Liver (tissue), 9 donors: ENCODE results near the gene C22orf23. TPM values are rescaled to one million over a fixed set of nuclear protein-coding genes. Genes with fewer than 3 reads are reported as not detected.

Experiments
- DNase-seq: peaks from one replicate; pipeline ENCODE4 v3.0.0-alpha.2; 2017; ENCODE audit warnings: low spot score
- H3K27ac ChIP-seq, 2 donors: one replicate each; pipeline ENCODE4 v1.7.0; 2013; ENCODE audit warnings: inconsistent platforms in 2 of 2, low read length in 2 of 2, control low read depth in 1 of 2, low read depth in 1 of 2, mild to moderate bottlenecking in 1 of 2
- H3K27me3 ChIP-seq, 4 donors: one replicate each; pipeline versions ENCODE4 v1.6.1 to v1.7.0; 2013; ENCODE audit warnings: low read length in 3 of 4, inconsistent platforms in 1 of 4, mild to moderate bottlenecking in 1 of 4, moderate library complexity in 1 of 4; ENCODE audit not compliant: control insufficient read depth in 4 of 4, insufficient read depth in 4 of 4
- H3K36me3 ChIP-seq, 4 donors: one replicate each; pipeline versions ENCODE4 v1.6.1 to v1.7.0; 2013; ENCODE audit warnings: low read length in 3 of 4, mild to moderate bottlenecking in 3 of 4, low read depth in 1 of 4, moderate library complexity in 1 of 4; ENCODE audit not compliant: control insufficient read depth in 4 of 4, insufficient read depth in 3 of 4
- H3K4me1 ChIP-seq, 4 donors: one replicate each; pipeline versions ENCODE4 v1.6.1 to v1.7.0; 2013; ENCODE audit warnings: low read length in 3 of 4, mild to moderate bottlenecking in 3 of 4, moderate library complexity in 1 of 4; ENCODE audit not compliant: control insufficient read depth in 4 of 4, insufficient read depth in 4 of 4
- H3K4me3 ChIP-seq, 3 donors: one replicate each; pipeline versions ENCODE4 v1.6.1 to v1.7.0; 2013; ENCODE audit warnings: low read length in 3 of 3, control low read depth in 1 of 3, low read depth in 1 of 3, mild to moderate bottlenecking in 1 of 3
- H3K9ac ChIP-seq, 2 donors: one replicate each; pipeline ENCODE4 v1.7.0; 2013; ENCODE audit warnings: low read length in 2 of 2, mild to moderate bottlenecking in 2 of 2, moderate library complexity in 2 of 2, control low read depth in 1 of 2, low read depth in 1 of 2
- H3K9me3 ChIP-seq, 4 donors: one replicate each; pipeline versions ENCODE4 v1.6.1 to v1.7.0; 2013; ENCODE audit warnings: low read length in 3 of 4; ENCODE audit not compliant: control insufficient read depth in 4 of 4
- EGR1 ChIP-seq, 2 donors: IDR thresholded peaks; 2 replicates each; pipeline ENCODE4 v1.6.1; 2016 to 2018; ENCODE audit warnings: antibody characterized with exemption in 2 of 2, low read depth in 2 of 2
- FOXA2 ChIP-seq: IDR thresholded peaks from 2 replicates; pipeline ENCODE4 v1.6.1; 2016; ENCODE audit warnings: antibody characterized with exemption
- GABPA ChIP-seq, 2 donors: IDR thresholded peaks in 1 of 2; conservative IDR thresholded peaks in 1 of 2; 2 replicates each; pipeline ENCODE4 v1.6.1; 2016; ENCODE audit warnings: antibody characterized with exemption in 2 of 2, mild to moderate bottlenecking in 1 of 2, moderate library complexity in 1 of 2
- HNF4A ChIP-seq, 2 donors: conservative IDR thresholded peaks; 2 replicates each; pipeline ENCODE4 v1.6.1; 2016; ENCODE audit warnings: antibody characterized with exemption in 2 of 2, mild to moderate bottlenecking in 2 of 2
- JUND ChIP-seq, 2 donors: IDR thresholded peaks; 2 replicates each; pipeline ENCODE4 v1.6.1; 2016; ENCODE audit warnings: antibody characterized with exemption in 2 of 2
- NR2F2 ChIP-seq: IDR thresholded peaks from 2 replicates; pipeline ENCODE4 v1.6.1; 2016; ENCODE audit warnings: antibody characterized with exemption
- RAD21 ChIP-seq, 2 donors: IDR thresholded peaks; 2 replicates each; pipeline ENCODE4 v1.6.1; 2016; ENCODE audit warnings: antibody characterized with exemption in 2 of 2, mild to moderate bottlenecking in 2 of 2
- RXRA ChIP-seq, 2 donors: IDR thresholded peaks; 2 replicates each; pipeline ENCODE4 v1.6.1; 2017 to 2018; ENCODE audit warnings: antibody characterized with exemption in 2 of 2, mild to moderate bottlenecking in 1 of 2
- SP1 ChIP-seq: IDR thresholded peaks from 2 replicates; pipeline ENCODE4 v1.6.1; 2018; ENCODE audit warnings: antibody characterized with exemption, mild to moderate bottlenecking
- TAF1 ChIP-seq: conservative IDR thresholded peaks from 2 replicates; pipeline ENCODE4 v1.6.1; 2016; ENCODE audit warnings: antibody characterized with exemption, mild to moderate bottlenecking
- YY1 ChIP-seq: IDR thresholded peaks from 2 replicates; pipeline ENCODE4 v1.6.1; 2016; ENCODE audit warnings: antibody characterized with exemption, mild to moderate bottlenecking
- WGBS: extraction: QIAGEN DNeasy Blood & Tissue Kit; methylation state at CpG from one replicate; pipeline ENCODE4 v1.1.7; 2013; 5-methylcytosine and 5-hydroxymethylcytosine counted together
- polyA plus RNA-seq, 2 donors: library from polyadenylated mRNA; stranded (reverse) in 1 of 2; unstranded in 1 of 2; fragments of 200-250 nt in 1 of 2; fragments of >200 nt in 1 of 2; fragmentation: Nextera tagmentation in 1 of 2; extraction: Ambion mirVana in 1 of 2; gene quantifications; one replicate each; pipeline versions ENCODE4 v1.2.1 to v1.2.3, GENCODE V29; 2013 to 2015
- total RNA-seq, 2 donors: library from RNA; depleted of rRNA; stranded (reverse); fragments of >200 nt; gene quantifications; one replicate each; pipeline ENCODE4 v1.2.3, GENCODE V29; 2014
- TF ChIP-seq, protein P1 (sequence below): IDR thresholded peaks from 2 replicates; pipeline ENCODE4 v1.6.1; 2016; ENCODE audit warnings: antibody characterized with exemption
- TF ChIP-seq, protein P2 (sequence below): IDR thresholded peaks from 2 replicates; pipeline ENCODE4 v1.6.1; 2016; ENCODE audit warnings: antibody characterized with exemption, mild to moderate bottlenecking
- TF ChIP-seq, protein P3 (sequence below): fragments of 150-350 bp; IDR thresholded peaks from 2 replicates; pipeline ENCODE4 v1.5.1; 2017; ENCODE audit warnings: improper control_type of control experiment, low read depth, low read length; ENCODE audit not compliant: missing input control
- TF ChIP-seq, protein P4 (sequence below): IDR thresholded peaks from 2 replicates; pipeline ENCODE4 v1.6.1; 2016; ENCODE audit warnings: antibody characterized with exemption
- donor health status: healthy.
- donor health status: healthy.
- donor health status: healthy.
- donor health status: healthy.
- donor health status: healthy.

Gene C22orf23
- total and polyA plus RNA-seq, 4 donors, result 0.02 TPM; not detected in 3

DNA sequence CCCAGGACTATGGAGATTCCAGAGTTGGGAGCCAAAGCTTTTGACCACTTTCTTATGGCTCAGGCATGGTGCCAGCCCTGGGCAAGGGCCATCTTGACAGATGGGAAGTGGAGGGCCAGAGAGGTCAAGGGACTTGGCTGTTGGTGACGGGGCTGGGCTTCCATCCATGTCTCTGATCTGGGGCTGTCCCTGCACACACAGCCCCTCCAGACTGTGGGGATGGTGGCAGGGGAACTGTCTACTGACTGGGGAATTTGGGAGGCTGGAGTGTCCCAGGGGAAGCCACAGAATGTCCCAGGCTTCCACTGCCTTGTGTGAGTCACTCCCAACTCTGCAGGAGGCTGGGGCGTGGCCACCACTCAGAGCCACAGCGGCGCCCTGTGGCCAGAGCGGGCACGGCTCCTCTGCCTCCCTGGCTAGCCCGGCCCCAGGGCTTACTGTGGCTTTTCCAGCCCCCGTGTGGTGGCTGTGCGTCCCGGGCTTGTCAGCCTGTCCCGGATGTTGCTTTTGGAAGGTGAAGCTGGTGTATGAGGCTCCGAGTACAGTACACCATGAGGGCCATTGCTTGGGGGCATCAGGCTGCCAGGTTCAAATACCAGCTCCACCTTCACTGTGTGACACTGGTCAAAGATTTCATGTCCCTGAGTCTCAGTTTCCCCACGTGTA is 19.6 kb downstream of the C22orf23 start:
- peaks cover 0 to 16% (median 2%) of the 10 kb centered on the region in 4 donors for H3K36me3 ChIP-seq
- peak; percentile 86 for DNase-seq
- H3K27me3 ChIP-seq, result no peaks in the 10 kb centered on the region
- H3K9me3 ChIP-seq, result no peaks in the 10 kb centered on the region
- no peak overlapping the region for H3K9ac ChIP-seq
- H3K4me3 ChIP-seq, result no peak overlapping the region
- 8% methylated on average over 13 of the region's 13 CpGs for WGBS
- TF ChIP-seq TAF1 (no peak), JUND (IDR thresholded peaks at IDR 0.05) (peak; percentile 82 to 89), RAD21 (IDR thresholded peaks at IDR 0.05) (peak; percentile 85 to 94), GABPA (IDR thresholded peaks at IDR 0.05 in 1 of 2, conservative IDR thresholded peaks at IDR 0.05 in 1 of 2) (no peak), RXRA (IDR thresholded peaks at IDR 0.05) (peak in 1 of 2 donors; percentile 20), FOXA2 (no peak), HNF4A (conservative IDR thresholded peaks at IDR 0.05) (peak in 1 of 2 donors; percentile 31), EGR1 (IDR thresholded peaks at IDR 0.05; ENCODE audit: low read depth in 2 of 2) (no peak), NR2F2 (peak; percentile 92), SP1 (peak; percentile 49)
- TF ChIP-seq, protein P1, sequence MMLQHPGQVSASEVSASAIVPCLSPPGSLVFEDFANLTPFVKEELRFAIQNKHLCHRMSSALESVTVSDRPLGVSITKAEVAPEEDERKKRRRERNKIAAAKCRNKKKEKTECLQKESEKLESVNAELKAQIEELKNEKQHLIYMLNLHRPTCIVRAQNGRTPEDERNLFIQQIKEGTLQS, result no peak
- TF ChIP-seq, protein P2, sequence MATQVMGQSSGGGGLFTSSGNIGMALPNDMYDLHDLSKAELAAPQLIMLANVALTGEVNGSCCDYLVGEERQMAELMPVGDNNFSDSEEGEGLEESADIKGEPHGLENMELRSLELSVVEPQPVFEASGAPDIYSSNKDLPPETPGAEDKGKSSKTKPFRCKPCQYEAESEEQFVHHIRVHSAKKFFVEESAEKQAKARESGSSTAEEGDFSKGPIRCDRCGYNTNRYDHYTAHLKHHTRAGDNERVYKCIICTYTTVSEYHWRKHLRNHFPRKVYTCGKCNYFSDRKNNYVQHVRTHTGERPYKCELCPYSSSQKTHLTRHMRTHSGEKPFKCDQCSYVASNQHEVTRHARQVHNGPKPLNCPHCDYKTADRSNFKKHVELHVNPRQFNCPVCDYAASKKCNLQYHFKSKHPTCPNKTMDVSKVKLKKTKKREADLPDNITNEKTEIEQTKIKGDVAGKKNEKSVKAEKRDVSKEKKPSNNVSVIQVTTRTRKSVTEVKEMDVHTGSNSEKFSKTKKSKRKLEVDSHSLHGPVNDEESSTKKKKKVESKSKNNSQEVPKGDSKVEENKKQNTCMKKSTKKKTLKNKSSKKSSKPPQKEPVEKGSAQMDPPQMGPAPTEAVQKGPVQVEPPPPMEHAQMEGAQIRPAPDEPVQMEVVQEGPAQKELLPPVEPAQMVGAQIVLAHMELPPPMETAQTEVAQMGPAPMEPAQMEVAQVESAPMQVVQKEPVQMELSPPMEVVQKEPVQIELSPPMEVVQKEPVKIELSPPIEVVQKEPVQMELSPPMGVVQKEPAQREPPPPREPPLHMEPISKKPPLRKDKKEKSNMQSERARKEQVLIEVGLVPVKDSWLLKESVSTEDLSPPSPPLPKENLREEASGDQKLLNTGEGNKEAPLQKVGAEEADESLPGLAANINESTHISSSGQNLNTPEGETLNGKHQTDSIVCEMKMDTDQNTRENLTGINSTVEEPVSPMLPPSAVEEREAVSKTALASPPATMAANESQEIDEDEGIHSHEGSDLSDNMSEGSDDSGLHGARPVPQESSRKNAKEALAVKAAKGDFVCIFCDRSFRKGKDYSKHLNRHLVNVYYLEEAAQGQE, result no peak
- TF ChIP-seq, protein P3, sequence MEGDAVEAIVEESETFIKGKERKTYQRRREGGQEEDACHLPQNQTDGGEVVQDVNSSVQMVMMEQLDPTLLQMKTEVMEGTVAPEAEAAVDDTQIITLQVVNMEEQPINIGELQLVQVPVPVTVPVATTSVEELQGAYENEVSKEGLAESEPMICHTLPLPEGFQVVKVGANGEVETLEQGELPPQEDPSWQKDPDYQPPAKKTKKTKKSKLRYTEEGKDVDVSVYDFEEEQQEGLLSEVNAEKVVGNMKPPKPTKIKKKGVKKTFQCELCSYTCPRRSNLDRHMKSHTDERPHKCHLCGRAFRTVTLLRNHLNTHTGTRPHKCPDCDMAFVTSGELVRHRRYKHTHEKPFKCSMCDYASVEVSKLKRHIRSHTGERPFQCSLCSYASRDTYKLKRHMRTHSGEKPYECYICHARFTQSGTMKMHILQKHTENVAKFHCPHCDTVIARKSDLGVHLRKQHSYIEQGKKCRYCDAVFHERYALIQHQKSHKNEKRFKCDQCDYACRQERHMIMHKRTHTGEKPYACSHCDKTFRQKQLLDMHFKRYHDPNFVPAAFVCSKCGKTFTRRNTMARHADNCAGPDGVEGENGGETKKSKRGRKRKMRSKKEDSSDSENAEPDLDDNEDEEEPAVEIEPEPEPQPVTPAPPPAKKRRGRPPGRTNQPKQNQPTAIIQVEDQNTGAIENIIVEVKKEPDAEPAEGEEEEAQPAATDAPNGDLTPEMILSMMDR, result peak; percentile 97
- TF ChIP-seq, protein P4, sequence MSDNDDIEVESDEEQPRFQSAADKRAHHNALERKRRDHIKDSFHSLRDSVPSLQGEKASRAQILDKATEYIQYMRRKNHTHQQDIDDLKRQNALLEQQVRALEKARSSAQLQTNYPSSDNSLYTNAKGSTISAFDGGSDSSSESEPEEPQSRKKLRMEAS, result no peak
- H3K4me1 ChIP-seq, result peaks cover 6 to 17% (median 10%) of the 10 kb centered on the region in 4 donors
- H3K27ac ChIP-seq, result peak overlapping the region; percentile 16 to 66

DNA sequence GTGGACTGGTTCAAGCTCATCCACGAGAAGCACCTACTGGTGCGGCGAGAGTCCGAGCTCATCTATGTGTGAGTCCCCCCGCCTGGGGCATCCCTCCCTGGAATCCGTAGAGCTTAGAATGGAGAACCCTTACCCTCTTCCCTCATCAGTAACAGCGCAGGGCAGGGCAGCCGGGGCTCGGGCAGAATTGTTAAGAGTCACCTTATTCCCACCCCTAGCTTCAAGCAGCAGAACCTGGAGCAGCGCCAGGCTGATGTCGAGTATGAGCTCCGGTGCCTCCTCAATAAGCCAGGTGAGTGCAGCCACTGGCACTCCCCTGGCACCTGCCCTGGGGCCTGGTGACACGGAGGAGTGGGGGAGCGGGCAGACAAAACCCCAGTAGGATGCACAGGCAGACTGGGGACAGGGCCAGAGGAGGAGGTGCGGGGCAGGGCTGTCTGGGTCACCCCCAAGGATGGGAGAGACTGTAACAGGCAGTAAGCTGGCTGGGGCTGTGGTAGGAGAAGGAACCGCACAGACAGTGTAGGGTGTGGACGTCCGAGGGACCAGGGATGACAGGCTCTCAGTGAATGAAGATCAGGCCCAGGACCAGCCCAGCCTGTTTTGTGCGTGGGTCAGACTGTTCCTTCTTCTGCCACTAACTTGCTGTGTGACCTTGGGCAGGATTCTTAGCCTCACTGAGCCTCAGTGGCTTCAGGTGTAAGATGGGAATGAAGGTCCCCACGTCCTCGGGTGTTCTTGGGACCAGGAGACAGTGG is 20.4 kb downstream of the C22orf23 start:
- Histone ChIP-seq H3K27ac (peak overlapping the region; percentile 16 to 66), H3K36me3 (peaks cover 0 to 20% (median 3%) of the 10 kb centered on the region in 4 donors), H3K9me3 (no peaks in the 10 kb centered on the region), H3K27me3 (no peaks in the 10 kb centered on the region), H3K9ac (no peak overlapping the region), H3K4me1 (peaks cover 6 to 17% (median 10%) of the 10 kb centered on the region in 4 donors), H3K4me3 (no peak overlapping the region)
- peak; percentile 31 for DNase-seq
- no peak for TF ChIP-seq NR2F2
- TF ChIP-seq EGR1 (IDR thresholded peaks at IDR 0.05; ENCODE audit: low read depth in 2 of 2), result no peak
- no peak for TF ChIP-seq HNF4A (conservative IDR thresholded peaks at IDR 0.05)
- TF ChIP-seq, protein P3, result no peak
- no peak for TF ChIP-seq YY1
- no peak for TF ChIP-seq TAF1
- WGBS, result 90% methylated on average over 21 of the region's 21 CpGs
